ENCODE data around the gene SGPL1.

DNA sequence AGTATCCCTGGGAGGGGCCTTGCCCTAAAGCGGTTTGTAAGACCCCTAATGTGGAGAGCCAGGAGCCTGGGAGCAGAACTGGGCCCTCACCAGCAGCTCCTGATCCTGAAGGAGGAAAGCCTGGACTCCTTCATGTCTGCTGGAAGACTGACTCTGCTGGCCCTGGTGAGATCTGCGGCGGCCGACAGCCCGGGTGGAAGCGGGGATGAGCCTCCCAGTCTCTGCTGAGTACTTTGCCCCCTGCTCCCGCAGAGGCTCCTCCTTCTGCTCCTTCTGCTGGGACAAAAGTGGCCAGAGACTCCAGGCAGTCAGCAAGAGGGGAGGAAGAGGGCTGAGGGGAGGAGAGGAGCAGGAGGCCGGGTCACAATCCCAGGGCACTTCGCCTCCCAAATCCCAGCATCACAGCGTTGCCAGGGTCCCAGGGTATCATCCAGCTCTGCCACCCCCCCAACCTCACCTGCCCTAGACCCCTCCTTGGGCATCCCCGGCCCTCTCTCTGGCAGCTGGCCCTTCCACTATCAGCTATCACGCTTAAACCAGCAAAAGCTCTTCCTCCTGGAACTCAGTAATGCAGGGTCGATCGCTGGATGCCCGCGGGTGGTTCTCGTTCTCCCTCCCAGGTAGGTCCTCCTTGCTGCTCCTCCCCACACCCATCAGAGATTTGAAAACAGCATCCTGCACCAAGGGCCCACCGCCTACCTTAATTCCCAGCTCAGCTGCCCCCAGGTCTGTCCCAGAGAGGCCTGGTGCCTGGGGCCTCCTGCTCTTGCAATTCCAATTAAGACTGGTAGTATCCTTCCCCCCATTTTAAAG lies 38.5 kb upstream of the SGPL1 start:
- TF ChIP-seq CTCF (IDR thresholded peaks at IDR 0.05) (no peak), POLR2A (IDR thresholded peaks at IDR 0.05) (no peak)
